Muscle of arm (tissue), 14 donors: ENCODE data around the gene PRMT5. TPM values are rescaled to one million over a fixed set of nuclear protein-coding genes. Genes with fewer than 3 reads are reported as not detected.
A peak's percentile ranks its signal among the peaks of the same experiment; 100 is the strongest.
"Not testable (repeated sequence)": the region's sequence is repeated elsewhere in the genome, so short reads cannot be mapped to it uniquely, and the experiment has no call there.

ENCODE experiments used
- DNase-seq: peaks from one replicate; pipeline ENCODE4 v3.0.0-alpha.2; 2013
- long read RNA-seq, 11 donors: transcript quantifications; one replicate each; lab custom pipeline, GENCODE V29; 2026
- polyA plus RNA-seq, 12 donors: library from polyadenylated mRNA; unstranded; fragments of 120-200 nt; gene quantifications; one replicate each; pipeline ENCODE4 v1.2.1, GENCODE V29; 2013; ENCODE audit not compliant: insufficient read length in 12 of 12

The PRMT5 gene
- 10 to 100 TPM in 11 of 12 donors, not detected in 1; 54.0 to 87.0 (median 73.5) TPM for polyA plus RNA-seq
- long read RNA-seq, donor 1, transcript PRMT5-202 (17 exons, 2,531 nt): major isoform, 5 of 7 reads
- long read RNA-seq, donor 1, partial matches to known transcripts: 0 of 7 reads
- long read RNA-seq, donor 1, other reads (novel, unspliced or antisense): 0 of 7 reads
- long read RNA-seq, donor 2, transcript PRMT5-202 (17 exons, 2,531 nt): major isoform, 10 of 11 reads
- long read RNA-seq, donor 2, partial matches to known transcripts: 0 of 11 reads
- long read RNA-seq, donor 2, other reads (novel, unspliced or antisense): 0 of 11 reads
- long read RNA-seq, donor 3, transcript PRMT5-202 (17 exons, 2,531 nt): major isoform, 5 of 7 reads
- long read RNA-seq, donor 3, partial matches to known transcripts: 0 of 7 reads
- long read RNA-seq, donor 3, other reads (novel, unspliced or antisense): 0 of 7 reads
- long read RNA-seq, donor 4, partial matches to known transcripts: 0 of 1 reads
- long read RNA-seq, donor 4, other reads (novel, unspliced or antisense): 0 of 1 reads
- long read RNA-seq, donor 5, transcript PRMT5-202 (17 exons, 2,531 nt): major isoform, 9 of 21 reads
- long read RNA-seq, donor 5, partial matches to known transcripts: 12 of 21 reads
- long read RNA-seq, donor 5, other reads (novel, unspliced or antisense): 0 of 21 reads
- long read RNA-seq, donor 6, transcript PRMT5-202 (17 exons, 2,531 nt): major isoform, 8 of 9 reads
- long read RNA-seq, donor 6, partial matches to known transcripts: 0 of 9 reads
- long read RNA-seq, donor 6, other reads (novel, unspliced or antisense): 0 of 9 reads
- long read RNA-seq, donor 7, partial matches to known transcripts: 0 of 2 reads
- long read RNA-seq, donor 7, other reads (novel, unspliced or antisense): 0 of 2 reads
- long read RNA-seq, donor 8, transcript PRMT5-202 (17 exons, 2,531 nt): major isoform, 6 of 17 reads
- long read RNA-seq, donor 8, partial matches to known transcripts: 10 of 17 reads
- long read RNA-seq, donor 8, other reads (novel, unspliced or antisense): 0 of 17 reads
- long read RNA-seq, donor 9, partial matches to known transcripts: 8 of 8 reads
- long read RNA-seq, donor 9, other reads (novel, unspliced or antisense): 0 of 8 reads
- long read RNA-seq, donor 10, partial matches to known transcripts: 6 of 9 reads
- long read RNA-seq, donor 10, other reads (novel, unspliced or antisense): 0 of 9 reads
- long read RNA-seq, donor 11, transcript PRMT5-202 (17 exons, 2,531 nt): major isoform, 14 of 16 reads
- long read RNA-seq, donor 11, partial matches to known transcripts: 0 of 16 reads
- long read RNA-seq, donor 11, other reads (novel, unspliced or antisense): 0 of 16 reads

GRCh38 chr14:22929104-22929960 lies at the start of gene PRMT5:
Gene PRMT5, minus strand, starts transcription at chr14:22929376. Its CDS starts 15 bp downstream, at chr14:22929361.
- DNase-seq: peak; percentile 99

GRCh38 chr14:22978487-22978837 lies 49.3 kb upstream of the PRMT5 start:
- no peak for DNase-seq

- peak; percentile 75 for DNase-seq
Observed at GRCh38 chr14:22977684-22978486, 48.7 kb upstream of the PRMT5 start.

GRCh38 chr14:22977434-22977683 lies 48.2 kb upstream of the PRMT5 start:
- no peak for DNase-seq

GRCh38 chr14:22976620-22977433 lies 47.7 kb upstream of the PRMT5 start:
- no peak for DNase-seq

- DNase-seq: no peak
Observed at GRCh38 chr14:22974530-22975313, 45.5 kb upstream of the PRMT5 start.

GRCh38 chr14:22973217-22974032 lies 44.2 kb upstream of the PRMT5 start:
- DNase-seq: peak; percentile 69

- DNase-seq: no peak
Observed at GRCh38 chr14:22972313-22972930, 43.2 kb upstream of the PRMT5 start.

- no peak for DNase-seq
Observed at GRCh38 chr14:22971152-22971551, 42.0 kb upstream of the PRMT5 start.

- no peak for DNase-seq
Observed at GRCh38 chr14:22966783-22967269, 37.6 kb upstream of the PRMT5 start.

GRCh38 chr14:22965916-22966782 lies 37.0 kb upstream of the PRMT5 start:
- DNase-seq: not testable (repeated sequence)

GRCh38 chr14:22962061-22962676 lies 33.0 kb upstream of the PRMT5 start:
- DNase-seq: no peak

- no peak for DNase-seq
Observed at GRCh38 chr14:22955702-22956569, 26.8 kb upstream of the PRMT5 start.

GRCh38 chr14:22952418-22952817 lies 23.2 kb upstream of the PRMT5 start:
- DNase-seq: no peak
